Neural progenitor cell (in vitro differentiated cells): ENCODE measurements around the gene NKAIN2.

Experiments used
- CTCF ChIP-seq: fragments of 200-600 bp; sonication (generic); IDR thresholded peaks from 2 replicates; pipeline ENCODE4 v1.5.1; 2017; ENCODE audit warnings: antibody characterized with exemption, mild to moderate bottlenecking
- EZH2 ChIP-seq: fragments of 200-600 bp; sonication (generic); IDR thresholded peaks from 2 replicates; pipeline ENCODE4 v1.6.1; 2017; ENCODE audit warnings: antibody characterized with exemption, mild to moderate bottlenecking, moderate library complexity

GRCh38 chr6:124463271-124463670, 659.6 kb downstream of the NKAIN2 start:
- TF ChIP-seq CTCF: no peak
- TF ChIP-seq EZH2: no peak
